HG02678 (cell line): ENCODE results near the gene PML.

ENCODE experiments used
- ATAC-seq: cut with Tn5 transposase; IDR thresholded peaks from one replicate; pipeline ENCODE4 v1.9.1; 2021; ENCODE audit warnings: mild to moderate bottlenecking, moderate library complexity; ENCODE audit not compliant: unreplicated experiment

PML gene

DNA sequence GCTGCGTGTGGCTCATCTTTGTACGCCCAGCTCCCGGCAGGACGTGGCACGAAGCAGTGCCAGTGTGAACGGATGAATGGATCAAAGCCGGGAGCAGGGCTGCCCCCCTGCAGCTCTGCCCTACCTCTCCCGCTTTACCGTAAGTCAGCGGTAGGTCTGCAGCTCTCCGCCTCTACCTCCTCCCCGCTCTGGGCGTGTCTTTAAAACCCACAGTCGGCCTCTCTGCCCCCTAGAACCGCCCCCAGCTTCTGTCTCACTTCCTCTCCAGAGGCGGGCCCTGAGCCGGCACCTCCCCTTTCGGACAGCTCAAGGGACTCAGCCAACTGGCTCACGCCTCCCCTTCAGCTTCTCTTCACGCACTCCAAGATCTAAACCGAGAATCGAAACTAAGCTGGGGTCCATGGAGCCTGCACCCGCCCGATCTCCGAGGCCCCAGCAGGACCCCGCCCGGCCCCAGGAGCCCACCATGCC lies at the start of gene PML:
PML (plus strand) TSS at position 304 of the 471 bp plus-strand sequence; CDS start at position 401, 97 bp downstream.
- ATAC-seq = peak; percentile 76

DNA sequence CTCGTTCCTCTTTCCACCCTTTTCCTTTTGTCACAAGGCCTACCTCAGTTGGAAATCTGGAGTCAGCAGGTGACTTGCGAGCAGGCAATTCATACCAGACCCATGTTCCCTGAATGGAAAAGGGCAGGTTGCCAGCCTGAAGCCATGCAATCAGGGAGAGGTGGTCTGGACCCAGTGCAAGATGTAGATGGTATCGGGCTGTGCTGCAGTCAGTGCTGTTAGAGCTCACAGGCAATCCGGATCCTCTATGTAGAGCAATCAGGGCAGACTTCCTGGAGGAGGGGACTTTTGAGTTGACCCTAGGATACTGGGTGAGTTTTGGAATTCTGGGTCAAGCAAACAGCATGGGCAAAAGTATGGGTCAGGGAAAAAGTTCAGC lies 49.4 kb upstream of the PML start:
- no peak for ATAC-seq

DNA sequence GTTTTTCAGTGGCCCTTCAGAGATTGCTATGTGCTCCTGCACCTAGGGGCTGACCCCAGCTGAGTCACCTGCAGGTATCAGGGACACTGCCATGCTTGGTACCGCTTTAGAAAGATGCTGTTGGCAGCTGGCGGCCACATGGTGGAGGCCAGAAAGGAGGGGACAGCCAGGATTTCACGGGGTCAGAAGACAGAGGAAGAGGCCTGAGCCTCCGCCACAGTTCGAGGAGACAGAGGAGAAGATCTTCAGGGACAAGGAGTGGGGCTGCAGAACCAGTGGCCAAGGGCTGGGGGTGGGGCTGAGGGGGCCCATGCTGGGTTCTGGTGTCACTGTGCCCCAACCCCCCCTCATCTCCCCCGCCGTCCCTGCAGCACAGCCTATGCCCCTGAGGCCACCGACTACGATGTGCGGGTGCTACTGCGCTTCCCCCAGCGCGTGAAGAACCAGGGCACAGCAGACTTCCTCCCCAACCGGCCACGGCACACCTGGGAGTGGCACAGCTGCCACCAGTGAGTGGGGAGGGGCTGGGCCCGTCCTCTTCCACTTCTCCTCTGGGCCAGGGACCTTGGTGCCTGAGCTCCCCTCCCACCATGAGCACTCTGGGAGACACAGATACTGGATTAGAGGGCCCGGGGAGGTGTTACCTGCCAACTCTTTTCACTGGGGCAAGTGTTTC lies 48.3 kb upstream of the PML start:
- no peak for ATAC-seq

GRCh38 chr15:73946795-73947370 lies 47.6 kb upstream of the PML start:
- ATAC-seq = no peak

DNA sequence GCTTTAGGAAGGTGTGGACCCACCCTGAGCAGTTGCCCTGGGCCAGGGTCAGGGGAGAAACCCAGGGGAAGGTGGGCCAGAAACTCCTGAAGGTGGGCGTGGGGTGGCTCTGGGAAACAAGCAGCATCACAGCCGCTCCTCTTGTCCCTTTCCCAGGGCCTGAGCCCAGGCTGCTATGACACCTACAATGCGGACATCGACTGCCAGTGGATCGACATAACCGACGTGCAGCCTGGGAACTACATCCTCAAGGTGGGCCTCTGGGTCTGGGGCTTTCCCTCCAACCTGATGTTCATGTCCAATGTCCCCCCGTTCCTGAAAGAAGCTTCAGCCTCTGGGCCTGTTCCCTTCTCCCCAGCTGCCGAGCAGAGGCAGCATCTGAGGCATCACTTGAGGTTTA lies 46.9 kb upstream of the PML start:
- no peak for ATAC-seq

DNA sequence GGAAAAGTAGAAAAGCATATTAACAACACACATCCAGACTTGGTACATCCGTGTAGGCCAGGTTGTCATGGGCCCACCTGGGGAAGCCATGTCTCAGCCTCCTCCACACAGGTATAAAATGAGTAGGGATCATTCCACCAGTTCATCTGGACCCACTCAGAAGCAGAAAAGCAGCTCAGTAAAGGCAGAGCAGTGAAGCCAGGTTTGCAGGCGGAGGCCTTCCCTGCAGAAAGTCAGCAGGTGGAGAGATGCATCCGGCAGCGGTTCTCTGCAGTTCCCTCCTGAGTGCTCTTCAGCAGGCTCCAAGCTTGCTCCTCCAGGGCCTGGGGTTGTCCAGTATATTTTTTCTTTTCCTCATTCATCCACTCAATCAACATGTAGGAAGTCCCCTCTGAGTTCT lies 46.1 kb upstream of the PML start:
- no peak for ATAC-seq

DNA sequence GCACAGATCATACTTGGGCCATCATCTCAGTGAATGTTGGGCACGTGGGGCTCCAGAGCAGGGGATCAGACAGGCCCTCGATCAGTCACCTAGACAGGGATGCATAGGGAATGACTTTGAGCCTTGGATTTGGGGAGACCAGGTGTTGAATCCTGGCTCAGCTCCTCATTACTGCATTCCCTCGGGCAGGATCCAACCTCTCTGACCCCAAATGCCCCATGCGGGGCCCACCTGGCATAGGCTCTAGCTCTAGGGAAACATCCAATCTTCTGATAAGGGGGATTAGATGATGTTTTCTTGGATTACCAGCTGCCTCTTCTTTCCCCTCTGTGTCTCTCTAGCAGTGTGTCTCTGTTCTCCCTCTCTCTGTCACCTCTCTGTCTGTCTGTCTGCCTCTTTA lies 45.5 kb upstream of the PML start:
- no peak for ATAC-seq

- ATAC-seq = no peak
Observed at GRCh38 chr15:73949496-73949895, 45.0 kb upstream of the PML start.

DNA sequence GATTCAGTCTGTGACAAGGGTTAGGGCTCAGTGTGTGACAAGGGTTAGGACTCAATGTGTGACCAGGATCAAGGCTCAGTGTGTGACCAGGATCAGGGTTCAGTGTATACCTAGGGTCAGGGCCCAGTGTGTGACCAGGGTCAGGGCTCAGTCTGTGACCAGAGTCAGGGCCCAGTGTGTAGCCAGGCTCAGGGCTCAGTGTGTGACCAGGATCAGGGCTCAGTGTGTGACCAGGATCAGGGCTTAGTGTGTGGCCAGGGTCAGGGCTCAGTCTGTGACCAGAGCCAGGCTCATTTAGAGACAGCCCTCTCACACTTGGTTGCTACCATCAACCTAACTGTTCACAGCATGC lies 44.1 kb upstream of the PML start:
- ATAC-seq = no peak

GRCh38 chr15:73950831-73951561 lies 43.5 kb upstream of the PML start:
- peak; percentile 74 for ATAC-seq

- ATAC-seq = no peak
Observed at GRCh38 chr15:73951601-73952000, 42.9 kb upstream of the PML start.

DNA sequence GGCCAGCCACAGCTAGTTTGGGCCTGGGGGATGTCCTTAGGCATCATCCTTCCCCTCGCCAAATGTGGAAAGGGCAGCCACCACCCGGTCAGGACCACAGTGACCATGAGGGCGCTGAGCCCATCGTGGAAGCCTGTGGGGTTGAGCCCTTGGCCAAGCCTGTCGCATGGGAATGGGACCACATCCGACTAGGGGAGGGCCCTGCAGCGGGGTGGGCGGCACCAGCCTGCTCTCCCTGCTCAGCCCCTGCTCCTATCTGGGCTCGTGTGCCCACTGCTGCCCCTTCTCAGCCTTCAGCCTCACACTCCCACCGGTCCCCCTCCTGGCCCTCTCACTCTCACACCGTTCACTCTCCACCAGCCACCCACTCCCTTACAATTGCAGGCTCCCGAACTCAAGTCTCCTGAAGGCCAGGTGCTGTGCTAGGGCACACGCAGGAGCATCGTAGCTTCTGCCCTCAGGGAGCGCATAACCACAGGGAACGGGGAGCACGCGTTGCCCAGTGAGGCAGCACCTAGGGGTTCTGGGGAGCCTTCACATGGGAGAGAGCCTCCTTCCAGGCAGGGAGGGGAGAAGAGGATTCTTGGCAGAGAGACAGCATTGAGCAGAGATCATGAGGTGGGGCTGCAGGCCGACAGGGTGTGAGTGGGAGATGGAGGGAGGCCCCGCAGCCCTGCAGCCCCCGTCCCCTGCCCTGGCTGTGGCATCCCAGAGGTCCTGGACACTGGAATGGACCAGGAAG lies 42.2 kb upstream of the PML start:
- ATAC-seq = no peak

- no peak for ATAC-seq
Observed at GRCh38 chr15:73952913-73953750, 41.4 kb upstream of the PML start.

GRCh38 chr15:73954188-73955145 lies 40.0 kb upstream of the PML start:
- no peak for ATAC-seq

DNA sequence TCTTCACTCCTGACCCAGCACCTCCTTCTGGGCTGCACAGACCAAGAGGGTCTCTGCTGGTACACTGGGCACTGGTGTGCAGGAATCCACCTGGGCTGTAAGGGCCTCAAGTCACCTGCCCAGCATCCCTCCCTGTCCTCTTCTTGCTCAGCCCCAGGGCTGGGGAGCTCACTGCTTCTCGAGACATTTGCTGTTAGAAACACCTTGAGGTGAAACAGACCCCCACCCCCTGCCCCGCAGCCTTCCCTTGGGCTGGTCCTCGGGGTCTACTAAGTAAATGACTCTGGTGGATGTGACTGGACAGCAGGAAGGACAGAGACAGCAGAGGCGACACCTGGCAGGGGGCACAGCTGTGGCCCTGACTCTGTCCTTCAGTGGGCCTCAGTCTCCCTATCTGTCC lies 39.2 kb upstream of the PML start:
- no peak for ATAC-seq

DNA sequence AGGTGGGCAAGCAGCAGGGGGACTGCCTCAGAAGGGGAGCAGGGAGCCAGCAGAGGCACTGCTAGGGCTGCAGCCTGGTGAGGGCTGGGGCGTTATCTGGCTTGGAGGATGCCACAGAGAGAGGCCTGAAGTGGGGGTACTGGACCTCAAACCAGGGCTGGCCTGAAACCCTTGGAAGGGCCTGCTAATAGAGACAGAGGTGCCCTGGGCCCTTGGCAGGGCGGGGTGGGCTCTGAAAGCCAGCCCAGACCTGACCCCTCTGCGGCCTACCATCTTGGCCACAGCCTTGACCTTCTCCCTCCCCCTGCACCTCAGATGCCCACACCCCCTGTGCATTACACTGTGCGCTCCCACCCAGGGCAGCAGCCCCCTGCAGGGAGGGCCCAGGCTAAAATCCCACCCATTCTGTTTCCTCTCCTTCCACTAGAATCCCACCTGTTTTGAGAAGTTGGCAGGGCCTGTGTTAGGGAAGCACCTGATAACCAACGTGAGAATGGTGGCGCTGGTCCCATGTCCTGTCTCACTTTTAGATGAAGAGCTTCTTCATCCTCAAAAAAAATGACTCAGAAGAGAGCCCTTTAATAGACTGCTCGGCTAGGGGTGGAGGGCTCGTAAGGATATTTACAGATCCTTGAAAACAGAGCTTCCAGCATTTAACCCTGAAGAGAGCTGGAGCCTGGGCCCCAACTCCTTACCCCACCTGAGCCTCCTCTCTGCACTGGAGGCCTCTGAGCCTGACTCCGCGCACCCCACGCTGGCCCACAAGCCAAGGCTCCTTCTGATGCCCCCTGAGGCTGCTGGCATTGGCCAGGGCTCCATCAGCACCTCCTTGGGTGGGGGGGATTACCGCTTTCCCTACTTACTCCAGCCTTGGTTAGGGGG lies 38.4 kb upstream of the PML start:
- ATAC-seq = no peak

DNA sequence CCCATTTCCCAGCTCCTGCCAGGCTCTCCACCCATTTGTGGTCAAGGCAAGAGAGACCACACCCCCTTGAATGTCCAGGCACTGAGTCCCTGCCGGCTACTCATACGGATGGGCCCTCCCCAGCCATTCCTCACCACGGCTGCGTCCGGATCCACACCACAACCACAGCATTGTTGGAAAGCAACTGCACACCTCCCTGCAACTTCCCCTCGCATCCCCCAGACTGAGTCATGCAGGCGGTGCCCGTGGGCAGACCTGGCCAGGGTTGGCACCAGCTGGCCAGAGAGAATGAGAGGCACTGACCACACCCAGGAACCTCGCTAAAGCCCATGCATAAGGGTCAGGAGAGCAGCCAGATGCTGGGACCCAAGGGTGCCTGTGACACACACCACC lies 37.8 kb upstream of the PML start:
- no peak for ATAC-seq

DNA sequence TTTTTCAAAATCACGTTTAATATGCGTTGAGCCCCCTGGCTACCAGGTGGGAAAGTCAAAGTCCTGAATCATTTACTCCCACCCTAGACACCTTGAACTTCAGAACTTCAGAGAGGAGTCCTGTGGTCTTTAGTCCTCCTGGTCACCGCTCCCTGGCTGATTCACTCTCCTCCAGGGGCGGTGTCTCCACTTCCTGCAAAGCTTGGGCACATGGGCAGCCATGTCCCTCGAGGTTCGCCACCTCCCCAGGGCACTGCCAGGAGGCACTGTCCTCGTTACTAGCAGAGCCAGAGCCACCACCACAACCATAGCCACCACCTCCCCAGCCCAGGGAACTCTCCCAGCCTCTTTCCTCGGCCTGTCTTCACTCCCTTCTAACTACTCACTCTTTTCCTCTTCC lies 37.2 kb upstream of the PML start:
- no peak for ATAC-seq

DNA sequence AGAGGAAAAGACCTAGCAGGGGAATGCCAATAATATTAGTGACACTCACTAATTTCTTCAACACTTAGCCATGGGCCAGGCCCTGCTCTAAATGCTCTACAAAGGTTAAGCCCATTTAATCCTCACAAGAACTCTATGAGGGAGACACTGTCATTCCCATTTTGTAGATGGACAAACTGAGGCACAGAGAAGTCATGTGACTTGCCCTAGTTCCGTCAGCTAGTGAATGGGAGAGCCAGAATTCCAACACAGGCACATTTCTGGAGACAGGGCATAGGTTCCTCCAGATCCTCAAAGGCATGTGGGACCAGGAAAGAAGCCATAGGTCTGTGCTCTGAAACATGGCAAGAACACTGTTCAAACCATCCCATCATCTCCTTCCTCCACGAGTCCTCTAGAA lies 36.7 kb upstream of the PML start:
- no peak for ATAC-seq
